ENCODE data around the gene LCP2. TPM values are rescaled to one million over a fixed set of nuclear protein-coding genes. Genes with fewer than 3 reads are reported as not detected.
A peak's percentile ranks its signal among the peaks of the same experiment; 100 is the strongest.
"Not testable (repeated sequence)": the region's sequence is repeated elsewhere in the genome, so short reads cannot be mapped to it uniquely, and the experiment has no call there.

Gene LCP2
- total RNA-seq, 1 experiment from 2014 or later: not detected

DNA sequence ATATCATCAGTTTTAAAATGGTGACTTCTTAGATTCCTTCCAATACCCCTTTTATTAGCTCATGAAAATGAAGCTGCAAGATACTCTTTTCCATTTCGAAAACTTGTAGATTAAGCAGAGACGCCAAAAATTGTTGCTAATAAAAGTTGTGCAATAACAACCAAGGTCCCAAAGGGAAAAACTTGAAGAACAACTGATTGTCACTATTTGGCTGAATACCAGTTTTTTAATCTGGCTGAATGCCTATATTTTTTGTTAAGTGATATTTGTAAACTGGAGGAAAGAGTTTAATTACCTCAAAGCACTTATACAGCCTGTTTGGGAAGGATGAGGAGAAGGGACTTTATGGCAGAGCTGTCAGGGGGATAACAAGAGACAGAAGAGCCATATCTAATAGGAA, 50.2 kb downstream of the LCP2 start:
- H3K27me3 ChIP-seq (ENCODE audit: low read length): peaks cover 57% of the 10 kb centered on the region

DNA sequence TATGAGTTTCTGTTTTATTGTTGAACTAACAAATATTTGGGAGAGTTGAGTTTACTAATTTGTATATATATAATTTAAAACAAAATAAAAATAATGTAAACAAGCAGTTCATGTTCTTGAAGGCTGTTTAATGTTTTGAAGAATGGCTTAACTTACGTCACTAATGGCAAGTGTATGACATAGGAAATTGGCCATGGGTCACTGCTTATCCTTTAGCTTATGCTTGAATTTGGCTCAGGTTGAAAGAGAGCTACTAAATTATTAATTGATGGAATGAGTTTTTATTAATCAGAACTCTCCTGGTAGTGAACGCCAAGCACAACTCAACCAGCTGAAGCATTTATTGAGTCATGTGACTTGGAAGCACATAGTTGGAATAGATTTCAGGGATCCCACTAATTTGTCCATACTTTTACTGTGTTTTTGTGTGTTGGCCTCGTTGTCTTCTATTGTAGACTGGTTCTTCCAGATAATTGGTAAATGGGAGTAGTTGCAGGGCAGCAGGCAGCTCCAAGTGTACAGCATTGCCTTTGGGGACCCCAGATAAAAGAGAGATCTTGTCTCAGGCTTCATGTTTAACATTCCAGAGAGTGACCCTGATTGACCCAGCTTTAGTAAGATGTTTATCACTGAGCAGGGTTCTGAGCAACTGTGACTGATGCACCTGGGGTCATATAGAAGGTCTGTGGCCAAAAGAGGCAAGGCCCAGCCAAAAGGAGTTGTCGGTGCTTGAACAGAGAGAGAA, 51.3 kb downstream of the LCP2 start:
- no peak overlapping the region for H3K4me3 ChIP-seq (ENCODE audit: low read length)
- H3K9ac ChIP-seq (ENCODE audit: low read length): no peak overlapping the region
- H3F3A ChIP-seq (ENCODE audit: low read length, unreplicated experiment): no peaks in the 10 kb centered on the region
- H3K36me3 ChIP-seq (ENCODE audit: low read depth, low read length): no peaks in the 10 kb centered on the region
- no peak for TF ChIP-seq EZH2phosphoT487 (IDR thresholded peaks at IDR 0.05; ENCODE audit: borderline replicate concordance, low read length)
- H3K4me2 ChIP-seq (ENCODE audit: low read length): no peak overlapping the region
- intact Hi-C loops (cut with micrococcal nuclease): no loop called here
- no peaks in the 10 kb centered on the region for H3K79me2 ChIP-seq (ENCODE audit: low read length)
- no peak overlapping the region for H2AFZ ChIP-seq (ENCODE audit: low read length)
- H3K27ac ChIP-seq (ENCODE audit: low read length): no peak overlapping the region
- ChIA-PET CTCF (no interaction called here), POLR2A (ENCODE audit: unreplicated experiment) (no interaction called here)
- peaks cover 47% of the 10 kb centered on the region for H3K27me3 ChIP-seq (ENCODE audit: low read length)
- no TSS peak for BruUV-seq (replicated peaks)
- no peak for DNase-seq
- ATAC-seq: no peak
- H3K9me3 ChIP-seq (ENCODE audit: low read length): no peaks in the 10 kb centered on the region
- no peaks in the 10 kb centered on the region for H4K20me1 ChIP-seq (ENCODE audit: low read length)
- no peaks in the 10 kb centered on the region for H3K4me1 ChIP-seq (ENCODE audit: insufficient read depth, low read length)
- no peaks in the 10 kb centered on the region for H3K9me2 ChIP-seq (replicated peaks; ENCODE audit: low read length)

More for the DNA sequence above, 50.2 kb downstream of the LCP2 start:
- intact Hi-C loops (cut with micrococcal nuclease): no loop called here
- no peak overlapping the region for H3K27ac ChIP-seq (ENCODE audit: low read length)
- H3K9me3 ChIP-seq (ENCODE audit: low read length): no peaks in the 10 kb centered on the region
- H3K36me3 ChIP-seq (ENCODE audit: low read depth, low read length): no peaks in the 10 kb centered on the region
- TF ChIP-seq EZH2 (IDR thresholded peaks at IDR 0.05; ENCODE audit: low read length, unreplicated experiment): no peak
- TF ChIP-seq, protein P1, sequence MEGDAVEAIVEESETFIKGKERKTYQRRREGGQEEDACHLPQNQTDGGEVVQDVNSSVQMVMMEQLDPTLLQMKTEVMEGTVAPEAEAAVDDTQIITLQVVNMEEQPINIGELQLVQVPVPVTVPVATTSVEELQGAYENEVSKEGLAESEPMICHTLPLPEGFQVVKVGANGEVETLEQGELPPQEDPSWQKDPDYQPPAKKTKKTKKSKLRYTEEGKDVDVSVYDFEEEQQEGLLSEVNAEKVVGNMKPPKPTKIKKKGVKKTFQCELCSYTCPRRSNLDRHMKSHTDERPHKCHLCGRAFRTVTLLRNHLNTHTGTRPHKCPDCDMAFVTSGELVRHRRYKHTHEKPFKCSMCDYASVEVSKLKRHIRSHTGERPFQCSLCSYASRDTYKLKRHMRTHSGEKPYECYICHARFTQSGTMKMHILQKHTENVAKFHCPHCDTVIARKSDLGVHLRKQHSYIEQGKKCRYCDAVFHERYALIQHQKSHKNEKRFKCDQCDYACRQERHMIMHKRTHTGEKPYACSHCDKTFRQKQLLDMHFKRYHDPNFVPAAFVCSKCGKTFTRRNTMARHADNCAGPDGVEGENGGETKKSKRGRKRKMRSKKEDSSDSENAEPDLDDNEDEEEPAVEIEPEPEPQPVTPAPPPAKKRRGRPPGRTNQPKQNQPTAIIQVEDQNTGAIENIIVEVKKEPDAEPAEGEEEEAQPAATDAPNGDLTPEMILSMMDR (conservative IDR thresholded peaks at IDR 0.05; ENCODE audit: low read depth, low read length): no peak
- no peak for TF ChIP-seq EZH2phosphoT487 (IDR thresholded peaks at IDR 0.05; ENCODE audit: borderline replicate concordance, low read length)
- no peaks in the 10 kb centered on the region for H3K4me1 ChIP-seq (ENCODE audit: insufficient read depth, low read length)
- no peak overlapping the region for H3K9ac ChIP-seq (ENCODE audit: low read length)
- no TSS peak for BruUV-seq (replicated peaks)
- ChIA-PET CTCF (no interaction called here), POLR2A (ENCODE audit: unreplicated experiment) (no interaction called here)
- peak; percentile 10 for DNase-seq
- H3K9me2 ChIP-seq (replicated peaks; ENCODE audit: low read length): no peaks in the 10 kb centered on the region
- H3K4me2 ChIP-seq (ENCODE audit: low read length): no peak overlapping the region
- H3F3A ChIP-seq (ENCODE audit: low read length, unreplicated experiment): no peaks in the 10 kb centered on the region
- H3K4me3 ChIP-seq (ENCODE audit: low read length): no peak overlapping the region
- H2AFZ ChIP-seq (ENCODE audit: low read length): no peak overlapping the region
- no peaks in the 10 kb centered on the region for H4K20me1 ChIP-seq (ENCODE audit: low read length)
- no peak for ATAC-seq
- H3K79me2 ChIP-seq (ENCODE audit: low read length): no peaks in the 10 kb centered on the region

DNA sequence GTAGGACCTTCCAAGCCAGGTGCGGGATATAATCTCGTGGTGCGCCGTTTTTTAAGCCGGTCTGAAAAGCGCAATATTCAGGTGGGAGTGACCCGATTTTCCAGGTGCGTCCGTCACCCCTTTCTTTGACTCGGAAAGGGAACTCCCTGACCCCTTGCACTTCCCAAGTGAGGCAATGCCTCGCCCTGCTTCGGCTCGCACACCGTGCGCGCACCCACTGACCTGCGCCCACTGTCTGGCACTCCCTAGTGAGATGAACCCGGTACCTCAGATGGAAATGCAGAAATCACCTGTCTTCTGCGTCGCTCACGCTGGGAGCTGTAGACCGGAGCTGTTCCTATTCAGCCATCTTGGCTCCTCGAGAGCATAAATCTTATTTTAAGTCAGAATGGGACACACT, 52.1 kb downstream of the LCP2 start:
- H3K9me3 ChIP-seq (ENCODE audit: low read length); H3K36me3 ChIP-seq (ENCODE audit: low read depth, low read length); H3K27ac ChIP-seq (ENCODE audit: low read length); POLR2A ChIA-PET (ENCODE audit: unreplicated experiment); ATAC-seq; H3K4me1 ChIP-seq (ENCODE audit: insufficient read depth, low read length); H3K4me2 ChIP-seq (ENCODE audit: low read length); H4K20me1 ChIP-seq (ENCODE audit: low read length); BruUV-seq (replicated peaks); CTCF ChIA-PET; H3K4me3 ChIP-seq (ENCODE audit: low read length); H3F3A ChIP-seq (ENCODE audit: low read length, unreplicated experiment); H3K9ac ChIP-seq (ENCODE audit: low read length); intact Hi-C loops (cut with micrococcal nuclease); H2AFZ ChIP-seq (ENCODE audit: low read length); H3K79me2 ChIP-seq (ENCODE audit: low read length); H3K9me2 ChIP-seq (replicated peaks; ENCODE audit: low read length); DNase-seq: not testable (repeated sequence)
- peaks cover 39% of the 10 kb centered on the region for H3K27me3 ChIP-seq (ENCODE audit: low read length)
